NCI-H128 (cell line): Measurements from ENCODE around the gene ESM1.
"Not testable (repeated sequence)": the region's sequence is repeated elsewhere in the genome, so short reads cannot be mapped to it uniquely, and the experiment has no call there.

Experiments used
- DNase-seq: peaks from one replicate; lab custom pipeline; 2025; ENCODE audit not compliant: unreplicated experiment; lab: John Stamatoyannopoulos, UW

ESM1 gene, protein sequence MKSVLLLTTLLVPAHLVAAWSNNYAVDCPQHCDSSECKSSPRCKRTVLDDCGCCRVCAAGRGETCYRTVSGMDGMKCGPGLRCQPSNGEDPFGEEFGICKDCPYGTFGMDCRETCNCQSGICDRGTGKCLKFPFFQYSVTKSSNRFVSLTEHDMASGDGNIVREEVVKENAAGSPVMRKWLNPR

GRCh38 chr5:54985301-54986268 lies at the start of gene ESM1:
Gene ESM1, minus strand, starts transcription at chr5:54985593. Its CDS starts 76 bp downstream, at chr5:54985517.
- DNase-seq, result no peak

GRCh38 chr5:55033568-55033967 lies 48.2 kb upstream of the ESM1 start:
- DNase-seq, result no peak

DNA sequence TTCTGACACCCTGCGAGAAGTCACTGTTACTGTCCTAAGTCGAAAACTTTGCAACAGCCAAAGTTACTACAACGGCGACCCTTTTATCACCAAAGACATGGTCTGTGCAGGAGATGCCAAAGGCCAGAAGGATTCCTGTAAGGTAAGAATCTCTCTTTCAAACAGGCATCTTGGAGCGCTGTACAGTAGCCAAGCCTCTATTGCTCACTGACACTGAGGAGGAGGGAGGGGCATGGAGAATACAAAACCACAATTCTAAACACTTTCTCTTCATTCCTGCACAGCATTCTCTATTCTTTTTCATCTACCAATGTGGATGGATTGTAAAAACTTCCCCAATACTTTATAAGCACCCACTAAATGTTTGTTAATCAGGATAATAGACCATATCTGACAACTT lies 46.1 kb upstream of the ESM1 start:
- DNase-seq, result no peak

GRCh38 chr5:55030676-55031369 lies 45.4 kb upstream of the ESM1 start:
- DNase-seq, result no peak

- DNase-seq, result no peak
These were observed 44.8 kb upstream of the ESM1 start for GRCh38 chr5:55030220-55030619.

DNA sequence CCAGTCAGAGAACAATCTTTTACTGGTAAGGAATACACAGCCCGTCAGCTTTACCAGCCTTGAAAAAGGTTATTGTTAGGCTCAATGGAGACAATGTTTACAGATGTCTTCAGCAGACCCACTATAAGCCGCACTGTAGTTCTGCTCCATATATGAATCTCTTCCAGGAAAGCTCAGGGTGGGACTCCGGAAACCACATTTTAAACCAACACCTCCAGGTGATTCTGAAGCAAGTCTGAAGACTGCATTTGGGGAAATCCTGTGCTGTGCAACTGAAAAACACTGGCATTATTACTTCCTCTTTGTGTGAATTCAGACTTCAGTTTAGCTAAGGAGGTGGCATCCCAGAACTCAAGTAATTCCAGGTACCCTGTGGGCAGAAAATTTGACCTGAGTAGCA lies 42.2 kb upstream of the ESM1 start:
- no peak for DNase-seq

- no peak for DNase-seq
These were observed 37.1 kb upstream of the ESM1 start for GRCh38 chr5:55022450-55022849.

DNA sequence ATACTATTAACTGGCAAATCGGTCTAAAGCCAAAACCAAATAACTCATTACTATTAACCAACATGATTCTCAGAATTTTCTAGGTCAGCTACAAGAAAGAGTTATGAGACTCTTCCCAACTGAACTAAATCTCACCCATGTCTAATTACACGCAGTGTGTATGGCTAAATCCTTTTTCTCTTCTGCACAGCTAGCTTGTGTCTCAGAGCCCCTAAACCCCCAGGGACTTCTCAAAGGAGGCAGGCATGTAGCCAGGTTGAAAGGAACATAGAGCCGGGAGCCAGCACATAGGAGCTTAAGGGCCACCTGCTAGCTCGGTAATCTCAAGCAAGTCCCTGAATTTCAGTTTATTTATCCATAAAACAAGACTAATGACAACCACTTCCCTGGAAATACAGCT lies 36.4 kb upstream of the ESM1 start:
- no peak for DNase-seq

- no peak for DNase-seq
These were observed 36.0 kb upstream of the ESM1 start for GRCh38 chr5:55021410-55021809.

GRCh38 chr5:55010149-55010548 lies 24.8 kb upstream of the ESM1 start:
- DNase-seq, result not testable (repeated sequence)

DNA sequence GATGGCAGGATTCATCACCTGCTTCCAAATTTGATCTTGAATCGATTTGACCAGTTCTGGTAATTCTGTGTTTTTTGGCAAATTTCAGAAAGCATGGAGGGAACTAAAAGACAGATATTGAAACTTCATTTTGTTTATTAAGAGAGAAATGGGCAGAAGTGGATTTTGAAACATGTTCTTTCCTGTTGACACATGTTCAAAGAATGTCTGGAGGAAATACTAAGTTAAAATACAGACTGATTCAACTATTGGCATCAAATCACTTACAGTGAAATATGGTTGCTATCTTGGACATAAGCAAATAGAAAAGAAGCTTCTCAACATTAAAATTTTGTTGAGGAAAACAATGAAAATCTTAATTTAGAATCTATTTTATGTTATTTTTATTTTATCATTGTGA lies 19.3 kb upstream of the ESM1 start:
- DNase-seq, result no peak

DNA sequence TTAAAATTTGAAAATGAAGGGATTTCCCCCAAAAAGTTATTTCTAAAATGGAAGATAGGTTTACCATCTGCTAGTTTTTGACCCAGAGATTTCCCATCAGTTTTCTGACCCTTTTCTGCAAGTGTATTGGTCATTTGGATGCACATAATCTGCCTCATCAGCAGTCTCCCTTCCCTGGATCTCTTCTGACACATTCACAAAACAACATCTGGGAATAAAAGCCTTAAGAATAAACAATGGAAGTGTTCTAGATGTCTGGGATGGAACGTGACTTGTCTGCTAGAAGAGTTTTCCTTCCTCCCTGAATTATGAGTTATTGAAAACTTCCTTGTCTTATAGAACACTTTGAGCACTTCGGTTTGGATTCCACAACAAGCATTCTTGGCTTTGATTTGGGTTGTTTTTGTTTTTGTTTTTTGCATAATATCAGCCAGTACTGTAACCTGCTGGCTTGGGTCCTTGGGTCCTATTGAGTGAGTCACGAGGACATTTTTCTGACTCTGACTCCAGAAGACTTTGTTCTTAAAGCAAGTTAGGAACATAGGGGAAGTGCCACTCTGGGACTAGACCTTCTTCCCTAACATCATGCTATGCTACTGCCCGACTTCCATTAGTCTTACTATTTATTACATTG lies 18.2 kb upstream of the ESM1 start:
- DNase-seq, result no peak

DNA sequence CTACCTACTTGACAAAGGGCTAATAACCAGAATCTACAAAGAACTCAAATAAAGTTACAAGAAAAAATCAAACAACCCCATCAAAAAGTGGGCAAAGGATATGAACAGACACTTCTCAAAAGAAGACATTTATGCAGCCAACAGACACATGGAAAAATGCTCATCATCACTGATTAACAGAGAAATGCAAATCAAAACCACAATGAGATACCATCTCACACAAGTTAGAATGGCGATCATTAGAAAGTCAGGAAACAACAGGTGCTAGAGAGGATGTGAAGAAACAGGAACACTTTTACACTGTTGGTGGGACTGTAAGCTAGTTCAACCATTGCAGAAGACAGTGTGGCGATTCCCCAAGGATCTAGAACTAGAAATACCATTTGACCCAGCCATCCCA lies 16.8 kb upstream of the ESM1 start:
- not testable (repeated sequence) for DNase-seq

DNA sequence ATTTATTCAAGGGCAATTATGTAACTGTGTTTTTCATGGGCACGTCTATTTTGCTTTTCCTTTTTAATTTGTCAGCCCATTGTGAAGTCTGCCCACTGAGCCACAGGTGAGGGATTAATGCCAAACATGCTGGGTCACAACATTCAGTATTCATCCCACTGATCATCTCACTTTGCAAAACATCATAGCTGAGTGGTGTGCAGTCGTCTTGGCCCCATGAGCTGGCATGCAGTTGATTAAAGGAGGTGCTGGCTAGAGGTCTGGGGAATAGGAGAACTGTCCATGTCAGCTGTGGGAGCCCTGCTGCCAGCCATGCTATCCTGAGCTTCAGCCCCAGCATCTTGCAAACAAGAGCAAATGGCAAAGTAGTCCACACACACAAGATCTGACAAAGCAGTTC lies 11.7 kb upstream of the ESM1 start:
- DNase-seq, result no peak

DNA sequence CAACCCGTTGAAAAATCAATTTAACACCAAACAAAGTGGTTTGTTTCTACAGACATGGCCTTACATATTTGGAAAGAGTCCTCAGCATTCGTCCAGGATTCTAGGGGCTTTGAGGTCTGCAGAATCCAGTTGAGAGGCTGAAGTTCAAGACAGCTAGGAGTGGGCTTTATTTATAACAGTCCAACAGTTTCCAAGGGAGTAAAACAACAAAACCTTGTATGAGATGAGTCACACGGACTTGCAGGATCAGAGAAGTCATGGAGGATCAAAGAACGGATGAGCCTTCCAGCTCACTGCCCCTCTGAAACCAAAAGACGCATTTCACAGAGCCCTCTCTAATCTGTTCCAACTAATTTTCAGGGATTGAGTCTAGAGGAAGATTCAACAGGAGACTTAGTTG lies 11.1 kb upstream of the ESM1 start:
- DNase-seq, result no peak

GRCh38 chr5:54995168-54995567 lies 9.8 kb upstream of the ESM1 start:
- DNase-seq, result no peak

GRCh38 chr5:54994628-54995027 lies 9.2 kb upstream of the ESM1 start:
- no peak for DNase-seq

DNA sequence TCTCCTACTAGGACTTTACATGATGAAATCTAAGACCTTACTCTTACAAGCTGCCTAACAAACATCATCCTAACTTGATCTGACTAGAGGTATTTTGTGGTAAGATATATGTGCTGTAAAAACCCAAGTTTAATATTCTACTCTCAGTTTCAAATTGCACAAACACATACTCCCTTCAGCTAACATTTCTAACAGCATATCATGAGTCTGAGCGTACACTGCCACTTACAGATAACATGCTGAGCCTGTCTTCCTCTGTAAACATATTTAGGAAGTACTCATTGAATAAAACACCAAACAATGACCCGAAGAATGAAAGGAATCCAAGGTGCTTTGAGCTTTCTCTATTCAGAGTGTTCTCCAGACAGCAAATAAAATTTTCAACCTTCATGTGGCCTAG lies 7.9 kb upstream of the ESM1 start:
- no peak for DNase-seq

DNA sequence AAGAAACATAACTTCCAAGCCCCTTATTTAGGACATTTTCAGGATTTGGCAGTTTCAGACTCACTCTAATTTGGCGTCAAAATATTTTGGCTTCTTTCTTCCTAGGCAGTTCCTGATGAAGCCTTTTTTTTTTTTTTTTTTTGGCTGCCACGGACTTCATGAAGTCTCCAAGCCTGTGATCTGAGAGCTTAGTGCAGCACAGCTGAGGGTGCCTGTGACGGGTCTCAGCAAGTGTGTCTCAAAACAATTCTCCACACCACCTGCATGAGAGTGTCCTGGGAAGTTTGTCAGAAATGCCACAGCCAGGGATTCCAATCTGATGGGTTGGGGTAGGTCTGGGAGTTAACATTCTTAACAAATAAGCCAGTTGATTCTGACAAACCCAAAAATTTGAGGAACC lies 6.0 kb upstream of the ESM1 start:
- DNase-seq, result no peak

GRCh38 chr5:54990841-54991258 lies 5.5 kb upstream of the ESM1 start:
- DNase-seq, result no peak

DNA sequence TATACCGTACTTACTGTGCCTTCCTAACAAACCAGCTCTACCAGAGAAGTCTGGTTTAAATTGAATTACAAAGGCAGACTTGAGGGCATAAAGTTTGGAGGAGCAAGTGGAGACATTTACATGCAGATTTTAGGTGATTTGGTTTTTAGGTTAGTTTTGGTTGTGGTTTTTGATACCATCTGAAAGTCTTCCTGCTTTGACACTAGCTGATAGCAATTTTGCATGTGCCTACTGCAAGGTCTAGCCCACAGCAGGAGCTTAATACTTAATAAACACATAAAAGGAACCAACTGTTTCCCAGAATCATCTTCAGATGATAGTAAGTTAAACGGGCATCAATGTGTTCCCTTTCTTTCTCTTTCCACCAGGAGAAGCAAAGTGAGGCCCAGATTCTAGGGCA lies 3.4 kb upstream of the ESM1 start:
- no peak for DNase-seq
